Esophagus muscularis mucosa (tissue), 4 donors: ENCODE data around the gene SASH1. TPM values are rescaled to one million over a fixed set of nuclear protein-coding genes. Genes with fewer than 3 reads are reported as not detected.

Source experiments
- DNase-seq: peaks from one replicate; pipeline ENCODE4 v3.0.0-alpha.2; 2017; ENCODE audit errors: extremely low spot score
- H3K27ac ChIP-seq, 4 donors: fragments of 200-600 bp; sonication (generic); replicated peaks in 1 of 4; 1 replicate in 3 of 4; 2 replicates in 1 of 4; pipeline ENCODE4 v1.5.1; 2016 to 2019; ENCODE audit warnings: mild to moderate bottlenecking in 1 of 4
- H3K27me3 ChIP-seq, 4 donors: fragments of 200-600 bp; sonication (generic); one replicate each; pipeline versions ENCODE4 v1.5.1 to v1.6.0; 2016 to 2019
- H3K36me3 ChIP-seq, 4 donors: fragments of 200-600 bp; sonication (generic); one replicate each; pipeline ENCODE4 v1.5.1; 2016 to 2019
- H3K4me1 ChIP-seq, 4 donors: fragments of 200-600 bp; sonication (generic); one replicate each; pipeline ENCODE4 v1.5.1; 2016 to 2019
- H3K4me3 ChIP-seq, 4 donors: fragments of 200-600 bp; sonication (generic); 1 replicate in 2 of 4; 2 replicates in 2 of 4; pipeline ENCODE4 v1.5.1; 2016 to 2019; ENCODE audit warnings: mild to moderate bottlenecking in 4 of 4, moderate library complexity in 1 of 4
- H3K9me3 ChIP-seq, 4 donors: fragments of 200-600 bp; sonication (generic); 1 replicate in 3 of 4; 2 replicates in 1 of 4; pipeline ENCODE4 v1.5.1; 2016 to 2019
- CTCF ChIP-seq, 3 experiments: fragments of 200-600 bp in 2 of 3; fragments of 450-650 bp in 1 of 3; sonication (generic) in 2 of 3; IDR thresholded peaks; one replicate each; pipeline ENCODE4 v1.5.1; 2017 to 2019; ENCODE audit warnings: antibody characterized with exemption in 3 of 3, mild to moderate bottlenecking in 2 of 3, moderate library complexity in 1 of 3
- EP300 ChIP-seq: sonication (generic); formaldehyde crosslinking; IDR thresholded peaks from one replicate; pipeline ENCODE4 v1.6.1; 2017; ENCODE audit warnings: antibody characterized with exemption
- POLR2A ChIP-seq: fragments of 450-650 bp; IDR thresholded peaks from one replicate; pipeline ENCODE4 v1.6.1; 2017; ENCODE audit warnings: antibody characterized with exemption, moderate library complexity, mild to moderate bottlenecking, low read depth
- POLR2AphosphoS5 ChIP-seq, 2 donors: sonication (generic); formaldehyde crosslinking; IDR thresholded peaks; one replicate each; pipeline ENCODE4 v1.6.1; 2017; ENCODE audit warnings: antibody characterized with exemption in 2 of 2
- WGBS: methylation state at CpG from one replicate; pipeline ENCODE4 v1.1.5; 2018; 5-methylcytosine and 5-hydroxymethylcytosine counted together
- intact Hi-C: fragments of 100-400 bp; cut with DNase I; formaldehyde crosslinking; loops from one replicate; pipeline ENCODE4 v1.15.1; 2023
- total RNA-seq, 4 donors: library from RNA; depleted of rRNA; stranded (reverse); fragments of >200 nt; gene quantifications; one replicate each; pipeline versions ENCODE4 v1.1.0 to v1.2.1, GENCODE V29; 2016

The SASH1 gene
- total RNA-seq, 4 donors from 2014 or later = 56.5 to 86.6 (median 70.3) TPM

DNA sequence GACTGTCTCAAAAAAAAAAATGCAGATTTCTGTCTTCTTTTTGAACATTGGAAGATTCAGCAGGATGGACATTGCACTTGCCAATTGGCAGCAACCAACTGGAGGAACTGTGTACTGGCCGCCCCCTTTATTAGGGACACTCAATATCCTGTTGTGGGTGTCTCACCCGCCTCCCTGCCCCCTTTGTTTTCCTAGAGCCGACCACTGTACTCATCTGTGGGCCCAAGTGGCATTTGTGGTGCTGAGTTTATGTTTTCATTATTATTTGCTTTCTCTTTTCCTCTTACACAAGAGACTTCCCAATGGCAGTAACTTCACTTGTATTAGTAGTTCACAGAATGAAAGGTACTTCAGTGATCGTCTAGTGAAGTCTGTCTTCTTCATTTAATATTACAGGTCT, 125.3 kb downstream of the SASH1 start:
- Histone ChIP-seq H3K4me3 (no peak overlapping the region), H3K9me3 (no peaks in the 10 kb centered on the region), H3K4me1 (peaks cover 27 to 46% (median 42%) of the 10 kb centered on the region in 4 donors), H3K36me3 (peaks cover 0 to 12% (median 4%) of the 10 kb centered on the region in 4 donors), H3K27me3 (no peaks in the 10 kb centered on the region), H3K27ac (no peak overlapping the region)
- peak; percentile 68 for DNase-seq
- TF ChIP-seq POLR2AphosphoS5 (IDR thresholded peaks at IDR 0.05) (no peak), EP300 (no peak), POLR2A (no peak), CTCF (IDR thresholded peaks at IDR 0.05) (no peak)
- 85% methylated on average over 4 of the region's 4 CpGs for WGBS
- intact Hi-C loops = loop anchor here (10.0 kb wide), 1 partner anchor 963 kb away; the partner anchor contains the start of gene SAMD5

- Histone ChIP-seq H3K4me1 (peaks cover 16 to 28% (median 20%) of the 10 kb centered on the region in 4 donors), H3K4me3 (no peak overlapping the region), H3K36me3 (peaks cover 5 to 34% (median 18%) of the 10 kb centered on the region in 4 donors), H3K27me3 (no peaks in the 10 kb centered on the region), H3K9me3 (no peaks in the 10 kb centered on the region), H3K27ac (no peak overlapping the region)
- no peak for TF ChIP-seq POLR2AphosphoS5 (IDR thresholded peaks at IDR 0.05)
- TF ChIP-seq EP300 = no peak
- no peak for TF ChIP-seq CTCF (IDR thresholded peaks at IDR 0.05)
- no peak for TF ChIP-seq POLR2A
- WGBS = 90% methylated on average over 8 of the region's 8 CpGs
- DNase-seq = no peak
- intact Hi-C loops = no loop called here
These were observed 127.5 kb downstream of the SASH1 start for GRCh38 chr6:148470156-148470555.

- Histone ChIP-seq H3K4me1 (peaks cover 11 to 21% (median 13%) of the 10 kb centered on the region in 4 donors), H3K4me3 (no peak overlapping the region), H3K36me3 (peaks cover 5 to 41% (median 21%) of the 10 kb centered on the region in 4 donors), H3K9me3 (no peaks in the 10 kb centered on the region), H3K27me3 (no peaks in the 10 kb centered on the region), H3K27ac (no peak overlapping the region)
- DNase-seq = peak; percentile 66
- intact Hi-C loops = no loop called here
- TF ChIP-seq CTCF (IDR thresholded peaks at IDR 0.05) (no peak), EP300 (no peak), POLR2A (no peak), POLR2AphosphoS5 (IDR thresholded peaks at IDR 0.05) (no peak)
- 89% methylated on average over 10 of the region's 10 CpGs for WGBS
These were observed 128.2 kb downstream of the SASH1 start for GRCh38 chr6:148470606-148471465.

DNA sequence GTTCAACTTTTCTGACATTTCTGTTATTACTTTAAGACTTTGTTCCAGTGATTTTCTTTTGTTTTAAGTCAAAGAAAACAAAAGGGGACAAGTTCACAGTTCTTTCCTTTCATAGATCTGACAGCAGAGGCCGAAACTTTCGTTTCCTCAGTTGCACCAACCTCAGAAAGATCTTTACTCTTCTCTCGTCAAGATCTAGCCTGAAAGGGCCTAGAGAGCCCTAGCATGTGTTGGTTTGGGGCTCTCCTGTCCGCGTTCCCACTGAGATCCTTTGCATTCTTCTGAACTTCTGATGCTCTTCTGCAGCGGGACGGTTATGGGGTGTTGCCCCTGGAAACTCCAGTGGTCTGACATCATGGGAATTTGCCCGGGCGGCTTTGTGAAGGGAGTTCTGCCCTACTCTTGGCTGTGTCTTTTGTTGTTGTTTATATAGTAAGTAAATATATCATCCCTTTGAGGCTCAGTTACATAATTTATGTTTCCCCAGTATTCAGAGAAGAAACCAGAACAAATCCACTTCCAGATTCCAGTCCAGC, 129.1 kb downstream of the SASH1 start:
- Histone ChIP-seq H3K4me1 (peaks cover 6 to 12% (median 7%) of the 10 kb centered on the region in 4 donors), H3K9me3 (no peaks in the 10 kb centered on the region), H3K36me3 (peaks cover 5 to 47% (median 25%) of the 10 kb centered on the region in 4 donors), H3K27ac (peak overlapping the region; percentile 33 to 49 (median 38)), H3K4me3 (no peak overlapping the region), H3K27me3 (no peaks in the 10 kb centered on the region)
- TF ChIP-seq POLR2AphosphoS5 (IDR thresholded peaks at IDR 0.05) (no peak), POLR2A (no peak), EP300 (no peak), CTCF (IDR thresholded peaks at IDR 0.05) (no peak)
- WGBS = 78% methylated on average over 9 of the region's 9 CpGs
- peak; percentile 91 for DNase-seq
- intact Hi-C loops = no loop called here
